ENCODE measurements around the gene SALL3. TPM values are rescaled to one million over a fixed set of nuclear protein-coding genes. Genes with fewer than 3 reads are reported as not detected.

Gene SALL3
- total RNA-seq, 3 donors from 2014 or later (not counting 1 experiment from before 2014, with no cell fraction given): not detected

- H3K4me1 ChIP-seq (ENCODE audit: control insufficient read depth, insufficient read depth, low read length): peaks cover 5% of the 10 kb centered on the region
- 5% methylated on average over 77 of the region's 77 CpGs for WGBS (ENCODE audit: insufficient coverage)
- no peak overlapping the region for H3K27ac ChIP-seq (ENCODE audit: low read length)
- DNase-seq: no peak
- no peak for ATAC-seq
- Mint-ChIP-seq H3K9me3 (no peaks in the 10 kb centered on the region), H3K27ac (no peak overlapping the region), H3K27me3 (ENCODE audit: low read depth in 2 of 2) (peaks cover 54 to 62% of the 10 kb centered on the region in 2 donors), H3K4me3 (no peak overlapping the region), H3K36me3 (no peaks in the 10 kb centered on the region), H3K4me1 (no peaks in the 10 kb centered on the region)
- intact Hi-C loops (cut with micrococcal nuclease): no loop called here
- no peaks in the 10 kb centered on the region for H3K36me3 ChIP-seq (ENCODE audit: control insufficient read depth, insufficient read depth, low read length)
- TF ChIP-seq CTCF (IDR thresholded peaks at IDR 0.05): no peak
- H3K9me3 ChIP-seq (ENCODE audit: control insufficient read depth, insufficient read depth, low read length): no peaks in the 10 kb centered on the region
- H3K4me3 ChIP-seq (ENCODE audit: low read length): no peak overlapping the region
- H3K27me3 ChIP-seq (ENCODE audit: control insufficient read depth, insufficient read depth, low read length): peaks cover 27% of the 10 kb centered on the region
Measured at GRCh38 chr18:78974115-78974761, 5.4 kb upstream of the SALL3 start.

- Mint-ChIP-seq H3K27ac (no peak overlapping the region), H3K27me3 (ENCODE audit: low read depth in 2 of 2) (peaks cover 54 to 62% of the 10 kb centered on the region in 2 donors), H3K36me3 (no peaks in the 10 kb centered on the region), H3K9me3 (no peaks in the 10 kb centered on the region), H3K4me1 (no peaks in the 10 kb centered on the region), H3K4me3 (no peak overlapping the region)
- peaks cover 5% of the 10 kb centered on the region for H3K4me1 ChIP-seq (ENCODE audit: control insufficient read depth, insufficient read depth, low read length)
- peaks cover 27% of the 10 kb centered on the region for H3K27me3 ChIP-seq (ENCODE audit: control insufficient read depth, insufficient read depth, low read length)
- H3K27ac ChIP-seq (ENCODE audit: low read length): no peak overlapping the region
- DNase-seq (no peak), ATAC-seq (no peak)
- intact Hi-C loops (cut with micrococcal nuclease): no loop called here
- no peak for TF ChIP-seq CTCF (IDR thresholded peaks at IDR 0.05)
- no peaks in the 10 kb centered on the region for H3K9me3 ChIP-seq (ENCODE audit: control insufficient read depth, insufficient read depth, low read length)
- no peaks in the 10 kb centered on the region for H3K36me3 ChIP-seq (ENCODE audit: control insufficient read depth, insufficient read depth, low read length)
- 10% methylated on average over 9 of the region's 10 CpGs for WGBS (ENCODE audit: insufficient coverage)
- no peak overlapping the region for H3K4me3 ChIP-seq (ENCODE audit: low read length)
Measured at GRCh38 chr18:78975292-78975691, 4.3 kb upstream of the SALL3 start.

- H3K36me3 ChIP-seq (ENCODE audit: control insufficient read depth, insufficient read depth, low read length): no peaks in the 10 kb centered on the region
- Mint-ChIP-seq H3K36me3 (no peaks in the 10 kb centered on the region), H3K9me3 (no peaks in the 10 kb centered on the region), H3K27ac (no peak overlapping the region), H3K27me3 (ENCODE audit: low read depth in 2 of 2) (peaks cover 51 to 60% of the 10 kb centered on the region in 2 donors), H3K4me3 (no peak overlapping the region), H3K4me1 (no peaks in the 10 kb centered on the region)
- H3K27me3 ChIP-seq (ENCODE audit: control insufficient read depth, insufficient read depth, low read length): peaks cover 27% of the 10 kb centered on the region
- no peak overlapping the region for H3K27ac ChIP-seq (ENCODE audit: low read length)
- 19% methylated on average over 4 of the region's 4 CpGs for WGBS (ENCODE audit: insufficient coverage)
- peaks cover 5% of the 10 kb centered on the region for H3K4me1 ChIP-seq (ENCODE audit: control insufficient read depth, insufficient read depth, low read length)
- no peak for ATAC-seq
- H3K9me3 ChIP-seq (ENCODE audit: control insufficient read depth, insufficient read depth, low read length): no peaks in the 10 kb centered on the region
- intact Hi-C loops (cut with micrococcal nuclease): loop anchor here (1.0 kb wide), 1 partner anchor 14 kb away; no protein-coding TSS in a partner anchor
- no peak for DNase-seq
- TF ChIP-seq CTCF (IDR thresholded peaks at IDR 0.05): no peak
- no peak overlapping the region for H3K4me3 ChIP-seq (ENCODE audit: low read length)
Measured at GRCh38 chr18:78975699-78976335, 3.8 kb upstream of the SALL3 start.
